ENCODE results near the gene PTPRJ. TPM values are rescaled to one million over a fixed set of nuclear protein-coding genes. Genes with fewer than 3 reads are reported as not detected.
A peak's percentile ranks its signal among the peaks of the same experiment; 100 is the strongest.

The PTPRJ gene
- total and polyA plus RNA-seq, 2 donors (not counting 1 experiment from before 2014, with no cell fraction given), result 5.3 to 5.8 TPM

GRCh38 chr11:48101958-48102357 is 121.6 kb downstream of the PTPRJ start:
- TF ChIP-seq CTCF (conservative IDR thresholded peaks at IDR 0.05 in 1 of 2, IDR thresholded peaks at IDR 0.05 in 1 of 2; ENCODE audit: low read depth in 1 of 2, low read length in 2 of 2) (no peak), EZH2 (IDR thresholded peaks at IDR 0.05; ENCODE audit: low read length, missing control alignments) (no peak)
- Histone ChIP-seq H3K4me2 (ENCODE audit: extremely low read depth, insufficient read depth, low read length) (no peak overlapping the region), H3K27ac (ENCODE audit: insufficient read depth, low read length) (no peak overlapping the region), H2AFZ (ENCODE audit: low read length) (no peak overlapping the region), H3K4me3 (replicated peaks in 1 of 4; ENCODE audit: control extremely low read depth in 1 of 4, insufficient read depth in 1 of 4, low read depth in 3 of 4, low read length in 4 of 4) (no peak overlapping the region), H3K4me1 (ENCODE audit: control insufficient read depth, extremely low read depth, insufficient read depth, low read length) (no peaks in the 10 kb centered on the region), H3K36me3 (ENCODE audit: control insufficient read depth, insufficient read depth, low read length) (no peaks in the 10 kb centered on the region), H3K27me3 (ENCODE audit: control insufficient read depth, insufficient read depth, low read length) (no peaks in the 10 kb centered on the region), H3K9me3 (ENCODE audit: control insufficient read depth, insufficient read depth, low read depth, low read length) (no peaks in the 10 kb centered on the region), H3K79me2 (ENCODE audit: control insufficient read depth, insufficient read depth, low read length) (no peaks in the 10 kb centered on the region), H4K20me1 (ENCODE audit: control insufficient read depth, extremely low read depth, insufficient read depth, low read length) (no peaks in the 10 kb centered on the region), H3K9ac (ENCODE audit: insufficient read depth, low read length) (no peak overlapping the region)
- no peak for DNase-seq (ENCODE audit: low read depth in 2 of 2)

GRCh38 chr11:48103621-48104567 is 123.5 kb downstream of the PTPRJ start:
- Histone ChIP-seq H3K27me3 (ENCODE audit: control insufficient read depth, insufficient read depth, low read length) (no peaks in the 10 kb centered on the region), H3K4me3 (replicated peaks in 1 of 4; ENCODE audit: control extremely low read depth in 1 of 4, insufficient read depth in 1 of 4, low read depth in 3 of 4, low read length in 4 of 4) (no peak overlapping the region), H2AFZ (ENCODE audit: low read length) (no peak overlapping the region), H3K36me3 (ENCODE audit: control insufficient read depth, insufficient read depth, low read length) (no peaks in the 10 kb centered on the region), H4K20me1 (ENCODE audit: control insufficient read depth, extremely low read depth, insufficient read depth, low read length) (no peaks in the 10 kb centered on the region), H3K27ac (ENCODE audit: insufficient read depth, low read length) (no peak overlapping the region), H3K4me1 (ENCODE audit: control insufficient read depth, extremely low read depth, insufficient read depth, low read length) (peaks cover 6% of the 10 kb centered on the region), H3K79me2 (ENCODE audit: control insufficient read depth, insufficient read depth, low read length) (peaks cover 5% of the 10 kb centered on the region), H3K4me2 (ENCODE audit: extremely low read depth, insufficient read depth, low read length) (no peak overlapping the region), H3K9me3 (ENCODE audit: control insufficient read depth, insufficient read depth, low read depth, low read length) (no peaks in the 10 kb centered on the region), H3K9ac (ENCODE audit: insufficient read depth, low read length) (no peak overlapping the region)
- TF ChIP-seq EZH2 (IDR thresholded peaks at IDR 0.05; ENCODE audit: low read length, missing control alignments), result no peak
- no peak for TF ChIP-seq CTCF (conservative IDR thresholded peaks at IDR 0.05 in 1 of 2, IDR thresholded peaks at IDR 0.05 in 1 of 2; ENCODE audit: low read depth in 1 of 2, low read length in 2 of 2)
- DNase-seq (ENCODE audit: low read depth in 2 of 2), result peak in 1 of 2 donors; percentile 82

GRCh38 chr11:48104568-48104924 is 124.2 kb downstream of the PTPRJ start:
- H3K4me3 ChIP-seq (replicated peaks in 1 of 4; ENCODE audit: control extremely low read depth in 1 of 4, insufficient read depth in 1 of 4, low read depth in 3 of 4, low read length in 4 of 4), result no peak overlapping the region
- no peak overlapping the region for H3K4me2 ChIP-seq (ENCODE audit: extremely low read depth, insufficient read depth, low read length)
- peaks cover 5% of the 10 kb centered on the region for H3K79me2 ChIP-seq (ENCODE audit: control insufficient read depth, insufficient read depth, low read length)
- TF ChIP-seq CTCF (conservative IDR thresholded peaks at IDR 0.05 in 1 of 2, IDR thresholded peaks at IDR 0.05 in 1 of 2; ENCODE audit: low read depth in 1 of 2, low read length in 2 of 2), result no peak
- no peak for TF ChIP-seq EZH2 (IDR thresholded peaks at IDR 0.05; ENCODE audit: low read length, missing control alignments)
- peaks cover 7% of the 10 kb centered on the region for H3K4me1 ChIP-seq (ENCODE audit: control insufficient read depth, extremely low read depth, insufficient read depth, low read length)
- no peaks in the 10 kb centered on the region for H3K27me3 ChIP-seq (ENCODE audit: control insufficient read depth, insufficient read depth, low read length)
- H2AFZ ChIP-seq (ENCODE audit: low read length), result no peak overlapping the region
- DNase-seq (ENCODE audit: low read depth in 2 of 2), result no peak
- H3K27ac ChIP-seq (ENCODE audit: insufficient read depth, low read length), result no peak overlapping the region
- H4K20me1 ChIP-seq (ENCODE audit: control insufficient read depth, extremely low read depth, insufficient read depth, low read length), result no peaks in the 10 kb centered on the region
- H3K9me3 ChIP-seq (ENCODE audit: control insufficient read depth, insufficient read depth, low read depth, low read length), result no peaks in the 10 kb centered on the region
- no peaks in the 10 kb centered on the region for H3K36me3 ChIP-seq (ENCODE audit: control insufficient read depth, insufficient read depth, low read length)
- H3K9ac ChIP-seq (ENCODE audit: insufficient read depth, low read length), result no peak overlapping the region
